Measurements from ENCODE around the gene SYK. TPM values are rescaled to one million over a fixed set of nuclear protein-coding genes. Genes with fewer than 3 reads are reported as not detected.

Gene SYK
- total RNA-seq, 4 donors from 2014 or later, result 10.2 to 72.4 (median 25.9) TPM

DNA sequence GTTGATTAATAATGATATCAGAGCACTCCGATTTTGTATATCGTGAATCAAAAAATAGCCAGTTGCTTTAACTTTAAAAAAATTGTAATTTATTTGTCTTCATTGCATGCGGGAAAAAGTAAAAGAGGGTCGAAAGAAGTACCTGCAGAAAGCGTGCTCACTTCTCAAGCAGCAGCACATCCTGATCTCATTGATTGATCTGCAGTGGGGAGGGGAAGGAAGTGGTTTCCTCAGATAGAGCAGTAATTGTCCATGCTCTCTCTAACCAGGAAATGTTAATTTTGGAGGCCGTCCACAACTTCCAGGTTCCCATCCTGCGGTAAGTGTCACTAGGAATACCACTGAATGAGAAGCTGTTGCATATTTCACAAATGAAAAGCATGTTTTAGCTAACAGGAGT lies 63.2 kb downstream of the SYK start:
- no peak for TF ChIP-seq CTCF (IDR thresholded peaks at IDR 0.05; ENCODE audit: low read depth)

DNA sequence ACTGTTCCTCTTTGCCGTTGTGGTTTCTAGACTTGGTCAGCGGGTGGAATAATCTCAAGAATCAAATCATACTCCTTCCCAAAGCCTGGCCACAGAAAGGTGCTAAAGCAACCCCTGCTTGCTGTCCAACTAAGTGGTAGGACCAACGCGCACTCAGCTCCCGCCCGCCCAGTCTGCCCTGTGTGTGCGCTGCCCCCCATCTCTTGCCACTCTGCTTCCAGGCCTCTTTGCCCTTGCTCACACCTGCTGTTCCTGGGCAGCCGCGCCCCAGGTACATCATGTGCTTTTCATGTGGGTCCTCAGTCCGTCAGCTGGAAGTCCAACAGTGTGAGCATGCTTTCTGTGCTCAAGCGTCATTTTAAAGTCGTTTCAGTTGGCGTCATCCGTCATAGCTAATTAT lies 65.5 kb downstream of the SYK start:
- no peak for TF ChIP-seq CTCF (IDR thresholded peaks at IDR 0.05; ENCODE audit: low read depth)

DNA sequence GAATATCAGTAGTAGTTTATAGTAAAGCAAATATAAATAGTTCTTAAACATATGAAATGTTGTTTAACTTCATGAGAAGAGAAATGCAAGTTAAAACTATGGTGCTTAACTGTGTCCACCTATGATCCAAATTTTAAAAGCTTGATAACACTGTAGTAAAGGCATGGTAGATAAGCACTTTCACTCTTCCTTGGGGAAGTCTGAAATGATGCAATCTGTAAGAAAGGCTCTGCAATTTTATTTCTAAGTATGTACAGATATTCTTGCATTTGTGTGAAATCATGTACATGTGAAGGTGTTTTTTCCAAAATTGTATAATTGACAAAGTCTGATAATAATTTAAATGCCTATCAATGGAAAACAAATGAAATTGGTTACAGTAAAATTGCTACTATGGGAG lies 66.9 kb downstream of the SYK start:
- no peak for TF ChIP-seq CTCF (IDR thresholded peaks at IDR 0.05; ENCODE audit: low read depth)

DNA sequence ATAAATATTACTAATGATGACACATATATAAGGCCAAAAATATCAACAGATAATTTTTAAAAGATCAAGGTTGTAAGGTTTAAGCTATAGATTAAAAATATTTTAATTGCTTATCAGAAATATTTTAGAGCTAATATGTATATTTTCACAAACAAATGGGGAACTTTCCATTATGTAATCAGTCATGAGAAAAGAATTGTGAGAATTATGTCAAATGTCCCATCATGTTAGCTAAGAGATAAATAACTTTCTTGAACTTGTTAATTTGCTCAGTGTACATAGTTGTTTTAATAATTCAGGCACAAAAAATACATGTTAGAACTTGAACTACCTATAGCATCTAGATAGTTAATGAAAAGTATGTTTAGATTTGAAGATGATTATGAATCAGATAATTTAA lies 67.7 kb downstream of the SYK start:
- TF ChIP-seq CTCF (IDR thresholded peaks at IDR 0.05; ENCODE audit: low read depth), result no peak

DNA sequence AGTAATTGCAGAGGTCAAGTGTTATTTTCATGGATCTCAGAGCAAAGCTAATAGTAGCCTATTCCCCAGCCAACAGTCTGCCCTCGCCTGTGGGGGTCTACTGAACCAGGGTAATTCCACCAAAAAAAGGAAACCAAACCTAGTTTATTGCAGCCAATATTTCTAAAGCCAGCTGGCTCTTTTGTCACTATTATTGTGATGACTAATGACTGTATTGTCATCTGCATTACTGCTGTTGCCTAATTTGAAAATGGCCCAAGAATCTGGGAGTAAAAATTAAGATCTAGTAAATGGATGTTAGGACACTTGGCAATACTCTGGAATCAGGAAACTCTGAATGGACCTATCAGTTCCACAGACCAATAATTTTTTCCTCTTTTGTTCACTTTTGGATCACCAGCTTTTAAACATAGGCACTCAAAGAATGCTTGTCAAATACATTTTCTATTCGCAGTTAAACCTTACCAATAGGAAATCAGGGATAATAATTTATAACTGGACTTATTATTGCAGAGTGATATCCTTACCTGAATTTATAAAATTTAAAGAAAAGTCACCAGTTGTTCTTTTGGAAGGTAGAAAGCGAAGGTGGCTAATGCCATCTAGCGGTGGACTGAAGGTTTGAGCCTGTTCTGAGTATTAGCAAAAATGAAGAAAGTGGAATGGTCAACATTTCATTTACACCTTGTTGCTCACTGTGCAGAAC lies 69.2 kb downstream of the SYK start:
- no peak for TF ChIP-seq CTCF (IDR thresholded peaks at IDR 0.05; ENCODE audit: low read depth)

GRCh38 chr9:90871327-90871935 lies 69.8 kb downstream of the SYK start:
- TF ChIP-seq CTCF (IDR thresholded peaks at IDR 0.05; ENCODE audit: low read depth), result no peak

- TF ChIP-seq CTCF (IDR thresholded peaks at IDR 0.05; ENCODE audit: low read depth), result no peak
These were observed 71.2 kb downstream of the SYK start for GRCh38 chr9:90872835-90873294.
